GM18951 (cell line): ENCODE data around the gene KCTD17.

ENCODE experiments used
- POLR2A ChIP-seq: IDR thresholded peaks from 4 replicates; pipeline ENCODE4 v1.6.1; 2011; ENCODE audit warnings: mild to moderate bottlenecking; ENCODE audit not compliant: insufficient read length, insufficient read depth; ENCODE audit errors: extremely low read depth
- in situ Hi-C: fragments of 300-500 bp; cut with MboI; formaldehyde crosslinking; loops from one replicate; pipeline ENCODE4 v1.12.0; 2022; ENCODE audit warnings: low sequenced_read_pairs, mixed read lengths, inconsistent platforms; ENCODE audit not compliant: unreplicated experiment

Gene KCTD17

DNA sequence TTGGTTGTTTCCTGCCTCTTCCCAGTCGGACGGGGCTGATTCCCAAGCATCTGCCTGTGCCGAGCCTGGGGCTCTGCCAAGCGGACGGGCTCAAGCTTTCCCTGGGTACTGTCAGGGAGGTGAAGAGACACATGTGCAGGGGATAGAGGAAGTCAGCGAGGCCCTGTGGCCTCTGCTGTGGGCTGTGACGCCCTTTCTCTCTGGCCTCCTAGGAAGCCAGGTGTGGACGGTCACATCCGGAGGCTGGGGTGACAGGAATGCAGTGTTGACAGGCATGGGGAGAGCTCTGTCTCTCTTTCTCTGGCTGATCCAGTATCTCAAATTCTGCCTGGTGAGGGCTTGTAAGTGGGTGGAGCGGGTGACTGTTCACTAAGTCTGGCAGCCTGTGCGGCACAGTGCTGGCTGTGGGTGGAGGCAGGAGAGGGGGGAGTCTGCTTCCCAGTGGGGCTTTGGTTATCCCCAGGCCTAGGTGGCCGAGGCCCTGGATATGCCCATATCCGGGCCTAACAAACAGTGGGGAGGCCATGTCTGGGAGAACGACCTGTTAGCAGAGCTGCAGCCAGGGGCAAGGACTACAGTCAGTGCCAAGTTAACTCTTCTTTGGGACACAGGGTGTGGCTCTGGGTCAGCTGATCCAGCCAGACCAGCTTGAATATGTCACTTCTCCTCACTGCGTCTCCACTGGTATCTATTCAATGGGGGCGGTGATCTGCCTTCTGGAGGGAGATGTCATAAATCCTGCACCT is 1.9 kb downstream of the KCTD17 start:
- in situ Hi-C loops, result no loop called here
- no peak for TF ChIP-seq POLR2A

DNA sequence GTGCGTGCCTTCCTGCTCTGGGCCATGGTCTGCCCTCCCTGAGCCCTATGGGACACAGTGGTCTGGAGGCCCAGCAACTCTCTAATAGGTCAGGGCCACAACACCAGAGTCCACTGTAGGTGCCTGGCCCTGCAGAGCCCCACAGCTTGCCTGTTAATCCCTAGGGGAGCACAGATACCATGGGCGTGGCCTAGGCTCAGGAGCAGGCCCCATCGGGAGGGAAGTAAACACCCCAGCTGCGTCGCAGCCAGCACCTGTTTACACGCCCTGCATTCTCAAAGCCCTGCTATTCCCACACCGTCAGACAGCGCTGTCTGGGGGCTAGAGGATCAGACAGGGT is 2.5 kb downstream of the KCTD17 start:
- in situ Hi-C loops, result no loop called here
- no peak for TF ChIP-seq POLR2A

DNA sequence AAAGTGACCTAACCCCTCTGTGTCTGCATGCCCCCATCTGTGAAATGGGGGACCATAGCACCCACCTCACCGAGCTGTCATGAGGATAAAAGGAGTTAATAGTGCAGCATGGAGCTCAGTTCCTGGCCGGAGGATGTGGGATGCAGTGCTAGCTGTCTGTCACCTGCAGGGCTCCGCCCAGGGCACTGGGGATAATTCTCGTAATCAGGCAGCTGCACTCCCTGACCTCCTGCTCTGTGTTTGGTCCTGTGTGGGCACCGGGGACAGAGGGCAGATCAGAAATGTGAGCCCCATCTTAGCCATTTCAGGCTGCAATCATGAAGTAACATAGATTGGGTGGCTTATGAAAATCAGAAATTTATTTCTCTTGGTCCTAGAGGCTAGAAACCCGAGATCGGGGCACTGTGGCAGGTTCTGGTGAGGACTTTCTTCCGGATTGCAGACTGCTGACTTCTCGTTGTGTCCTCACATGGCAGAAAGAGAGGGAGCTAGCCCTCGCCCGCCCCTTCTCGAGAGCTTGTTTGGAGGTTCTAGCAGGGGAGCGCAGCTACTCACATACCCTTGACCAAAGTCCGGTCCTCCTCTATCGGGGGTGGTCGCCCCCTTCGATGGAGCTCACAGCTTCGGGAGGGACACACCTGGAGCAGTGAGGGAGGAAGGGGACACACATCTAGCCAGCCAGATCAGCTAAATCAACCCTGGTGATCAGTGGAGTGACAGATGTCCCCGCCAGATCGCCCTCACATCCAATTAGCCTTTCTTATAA is 3.2 kb downstream of the KCTD17 start:
- TF ChIP-seq POLR2A, result no peak
- in situ Hi-C loops, result no loop called here

DNA sequence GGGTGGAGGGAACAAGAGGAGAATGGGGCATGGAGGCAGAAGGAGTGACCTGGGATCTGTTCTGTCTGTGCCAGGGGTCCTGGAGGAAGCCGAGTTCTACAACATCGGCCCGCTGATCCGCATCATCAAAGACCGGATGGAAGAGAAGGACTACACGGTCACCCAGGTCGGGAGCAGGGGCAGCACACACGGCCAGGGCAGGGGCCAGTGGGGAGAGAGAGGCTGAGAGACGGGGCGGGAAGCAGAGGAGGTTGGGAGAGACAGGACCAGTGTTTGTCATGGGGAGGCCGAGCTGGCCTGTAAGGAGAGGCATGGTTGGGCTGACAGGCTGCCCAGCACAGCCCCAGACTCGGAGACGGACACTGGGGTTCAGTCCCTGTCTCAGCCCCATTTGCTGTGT is 4.7 kb downstream of the KCTD17 start:
- TF ChIP-seq POLR2A, result no peak
- in situ Hi-C loops, result no loop called here

DNA sequence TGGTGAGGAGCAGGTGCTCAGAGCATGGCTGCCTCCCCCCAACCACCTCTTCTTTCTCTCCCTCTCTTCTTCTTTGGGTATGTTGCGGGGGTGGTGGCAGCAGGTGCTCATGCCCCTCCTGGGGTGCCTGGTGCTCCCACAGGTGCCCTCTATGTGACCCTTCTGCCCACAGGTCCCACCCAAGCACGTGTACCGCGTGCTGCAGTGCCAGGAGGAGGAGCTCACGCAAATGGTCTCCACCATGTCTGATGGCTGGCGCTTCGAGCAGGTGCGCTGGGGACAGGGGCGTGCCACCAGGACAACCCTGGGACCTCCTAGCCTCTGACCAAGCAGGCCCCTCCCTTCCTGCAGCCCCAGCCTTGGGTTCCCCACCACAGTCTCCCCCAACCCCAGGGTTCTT is 5.7 kb downstream of the KCTD17 start:
- TF ChIP-seq POLR2A, result no peak
- in situ Hi-C loops, result no loop called here

DNA sequence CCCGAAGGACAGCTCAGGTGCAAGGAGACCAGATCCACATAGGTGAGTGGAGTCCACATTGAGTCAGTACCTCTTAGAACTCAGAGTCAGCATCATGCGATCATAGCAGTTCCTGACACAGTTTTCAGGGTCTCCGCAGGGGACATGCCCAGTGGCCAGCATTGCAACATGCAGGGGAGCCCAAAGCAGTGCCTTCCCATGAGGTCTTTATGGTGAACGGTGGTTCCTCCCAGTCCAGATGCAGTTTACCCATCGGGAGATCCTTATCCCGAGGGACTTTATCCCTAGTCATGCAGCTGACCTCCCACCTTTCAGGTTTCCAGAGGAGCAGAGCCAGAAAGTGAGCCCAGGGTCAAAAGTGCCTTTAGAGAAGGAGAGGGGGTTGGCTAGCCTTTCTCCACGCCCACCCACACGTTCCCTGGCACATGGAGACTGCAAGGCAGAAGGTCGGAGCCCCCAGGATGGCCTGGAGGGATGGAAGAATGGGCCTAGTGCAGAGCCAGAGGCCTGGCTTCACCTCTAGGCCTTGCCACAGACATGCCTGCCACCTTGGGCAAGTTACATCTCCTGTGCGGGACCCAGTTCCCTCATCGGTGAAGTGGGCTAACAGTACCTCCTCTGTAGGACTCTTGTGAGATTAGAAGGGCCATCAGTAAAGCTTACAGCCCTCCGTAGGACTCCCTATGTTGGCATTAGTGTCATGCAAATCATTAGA is 6.4 kb downstream of the KCTD17 start:
- in situ Hi-C loops, result no loop called here
- TF ChIP-seq POLR2A, result no peak

DNA sequence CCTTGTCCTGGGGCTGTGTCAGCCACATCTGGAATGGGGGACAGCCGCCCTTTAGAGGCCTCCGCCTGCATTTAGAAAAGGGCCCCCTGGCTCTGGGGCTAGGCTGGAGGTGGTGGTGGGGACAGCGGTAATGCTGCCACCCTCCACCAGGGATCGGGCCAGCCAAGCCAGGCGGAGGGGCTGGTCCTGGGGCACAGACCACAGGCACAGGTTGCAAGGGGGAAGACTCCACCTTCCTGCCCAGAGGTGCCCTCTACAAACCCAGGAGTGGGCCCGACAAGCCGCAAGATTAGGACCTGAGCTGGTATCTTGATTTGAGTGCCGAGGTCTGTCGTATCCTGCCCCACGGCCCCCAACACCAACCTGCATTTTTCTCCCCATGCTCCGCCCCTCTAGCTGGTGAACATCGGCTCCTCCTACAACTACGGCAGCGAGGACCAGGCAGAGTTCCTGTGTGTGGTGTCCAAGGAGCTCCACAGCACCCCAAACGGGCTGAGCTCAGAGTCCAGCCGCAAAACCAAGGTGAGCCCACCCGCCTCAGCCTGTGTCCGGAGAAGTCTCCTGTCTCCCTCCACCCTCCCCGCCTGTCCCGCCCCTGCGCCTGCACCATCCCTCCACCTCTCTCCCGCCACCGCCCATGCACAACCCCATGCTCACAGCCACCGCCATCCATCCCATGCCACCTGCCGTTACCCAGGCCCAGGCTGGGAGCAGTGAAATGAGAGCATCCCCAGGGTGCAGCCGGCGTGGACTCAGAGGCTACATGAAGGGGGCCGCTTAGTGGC is 7.6 kb downstream of the KCTD17 start:
- TF ChIP-seq POLR2A, result no peak
- in situ Hi-C loops, result no loop called here

DNA sequence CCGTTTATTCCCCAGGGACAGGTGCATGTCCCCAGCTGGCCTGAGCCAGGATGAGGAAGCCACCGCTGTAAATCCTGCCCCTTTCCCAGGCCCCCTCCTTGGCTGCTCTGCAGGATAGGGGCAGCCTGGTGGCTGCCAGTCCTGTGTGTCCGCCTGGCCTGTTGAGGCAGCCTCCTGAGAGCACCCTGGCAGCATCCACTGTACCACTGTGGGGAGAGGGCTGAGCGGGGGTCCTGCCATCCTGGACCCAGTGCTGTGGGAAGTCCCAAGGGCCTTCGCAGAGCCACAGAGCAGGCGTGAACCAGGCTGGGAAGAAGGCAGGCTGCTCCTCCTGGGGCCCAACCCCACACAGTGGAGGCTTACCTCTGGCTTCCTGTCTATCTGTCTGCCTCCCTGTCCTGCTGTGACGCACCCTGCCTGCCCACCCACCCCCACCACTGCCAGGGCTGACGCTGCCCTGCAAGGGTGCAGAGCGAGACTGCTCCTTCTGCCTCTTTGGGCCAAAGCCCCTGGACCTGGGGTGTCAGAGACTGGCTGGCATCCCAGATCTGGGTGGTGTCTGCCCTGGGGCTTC is 8.4 kb downstream of the KCTD17 start:
- no peak for TF ChIP-seq POLR2A
- in situ Hi-C loops, result no loop called here

DNA sequence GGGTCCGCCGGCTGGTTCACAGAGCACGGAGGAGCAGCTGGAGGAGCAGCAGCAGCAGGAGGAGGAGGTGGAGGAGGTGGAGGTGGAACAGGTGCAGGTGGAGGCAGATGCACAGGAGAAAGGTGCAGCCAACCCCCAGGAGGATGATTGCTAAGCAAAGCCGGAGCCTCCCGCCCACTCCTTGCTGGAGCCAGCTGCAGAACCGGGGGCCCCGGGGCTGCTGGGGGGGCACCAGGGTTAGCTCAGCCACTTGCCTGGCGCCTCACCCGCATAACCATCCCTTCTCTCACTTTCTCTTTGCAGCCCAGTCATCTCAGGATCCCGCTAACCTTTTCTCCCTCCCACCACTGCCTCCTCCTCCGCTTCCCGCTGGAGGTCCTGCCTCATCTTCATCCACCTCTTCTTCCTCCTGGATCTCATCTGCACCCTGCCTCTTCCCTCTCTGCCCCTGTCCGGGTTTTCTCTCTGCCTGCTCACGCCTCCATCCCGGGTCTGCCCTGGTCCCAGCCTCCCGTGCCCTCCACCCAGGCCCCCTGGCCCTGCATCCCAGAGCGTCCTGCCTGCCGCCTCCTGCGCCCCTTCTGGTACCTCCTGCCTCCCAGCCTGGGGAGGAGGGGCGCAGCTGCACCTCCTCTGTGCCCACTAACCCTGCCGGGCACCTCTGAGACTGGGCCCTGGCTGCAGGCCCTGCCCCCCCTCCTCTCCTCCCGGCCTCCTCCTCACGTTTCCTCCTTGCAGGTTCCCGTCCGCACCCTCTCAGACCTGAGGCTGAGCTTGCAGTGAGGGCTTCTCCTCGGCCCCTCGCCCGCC is 9.5 kb downstream of the KCTD17 start:
- no peak for TF ChIP-seq POLR2A
- in situ Hi-C loops, result no loop called here

DNA sequence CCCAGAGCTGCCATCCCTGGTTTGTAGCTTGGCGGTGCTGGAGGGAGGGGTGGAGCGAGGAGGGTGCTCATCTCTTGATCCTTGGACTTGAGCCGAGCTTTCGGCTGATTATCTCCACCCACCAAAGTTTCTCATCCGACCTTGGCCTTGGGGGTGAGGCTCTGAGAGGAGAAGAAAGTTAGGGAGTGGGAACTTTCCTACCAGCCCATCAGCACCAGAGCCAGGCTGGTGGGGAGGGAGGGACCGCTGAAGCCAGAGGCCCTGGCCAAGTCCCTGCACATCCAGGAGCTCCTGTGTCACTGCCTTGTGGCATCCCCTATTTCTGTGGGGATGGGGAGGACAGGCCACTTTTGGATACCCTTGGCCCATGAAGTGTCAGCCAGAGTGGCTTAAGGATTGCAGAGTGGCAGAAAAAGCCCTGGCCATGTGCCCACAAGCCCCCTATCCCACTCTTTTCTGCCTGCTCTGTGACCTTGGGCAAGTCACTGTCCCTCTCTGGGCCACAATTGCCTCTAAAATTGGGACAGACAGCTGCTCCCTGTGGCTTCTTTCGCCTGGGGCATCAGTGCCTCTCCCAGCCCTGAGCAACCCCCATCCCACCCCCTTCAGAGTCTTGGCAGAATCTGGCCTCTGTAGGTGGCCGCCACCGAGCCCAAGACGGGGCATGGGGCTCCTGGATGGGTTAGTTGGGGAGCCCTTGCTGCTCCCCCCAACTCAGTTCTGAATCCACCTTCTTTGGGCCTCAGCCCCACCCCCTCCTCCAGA is 10.3 kb downstream of the KCTD17 start:
- TF ChIP-seq POLR2A, result no peak
- in situ Hi-C loops, result no loop called here

DNA sequence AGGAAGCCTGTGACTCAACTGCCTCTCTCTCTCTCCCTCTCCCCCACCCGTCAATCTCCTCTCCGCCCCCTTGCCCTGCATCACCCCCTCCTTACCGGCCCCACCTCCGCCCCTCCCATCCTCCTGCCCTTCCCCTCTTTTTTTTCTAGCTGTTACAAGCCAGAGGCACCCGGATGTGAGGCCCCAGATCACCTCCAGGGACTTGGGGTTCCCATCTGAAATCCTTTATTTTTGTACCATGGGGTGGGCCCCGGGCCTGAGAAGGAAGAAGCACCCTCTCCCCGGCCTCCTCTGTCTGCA is 10.8 kb downstream of the KCTD17 start:
- no peak for TF ChIP-seq POLR2A
- in situ Hi-C loops, result no loop called here
